Neural crest cell (in vitro differentiated cells): ENCODE measurements around the gene LCP2. TPM values are rescaled to one million over a fixed set of nuclear protein-coding genes. Genes with fewer than 3 reads are reported as not detected.

Source experiments
- DNase-seq: peaks from one replicate; pipeline ENCODE4 v3.0.0; 2021; ENCODE audit warnings: low read depth, mixed read lengths, low spot score
- H3K27ac Mint-ChIP-seq: one replicate; pipeline ENCODE4 v1.8.0; 2021; ENCODE audit warnings: mild to moderate bottlenecking, mixed read lengths; ENCODE audit not compliant: unreplicated experiment
- H3K27me3 Mint-ChIP-seq: 2 replicates; pipeline ENCODE4 v1.8.0; 2021; ENCODE audit warnings: low read depth, mild to moderate bottlenecking, mixed read lengths
- H3K36me3 Mint-ChIP-seq: 2 replicates; pipeline ENCODE4 v1.8.0; 2021; ENCODE audit warnings: low read depth, mild to moderate bottlenecking, mixed read lengths
- H3K4me1 Mint-ChIP-seq: 2 replicates; pipeline ENCODE4 v1.8.0; 2021; ENCODE audit warnings: mixed read lengths
- H3K4me3 Mint-ChIP-seq: one replicate; pipeline ENCODE4 v1.8.0; 2021; ENCODE audit warnings: mild to moderate bottlenecking, mixed read lengths
- H3K9me3 Mint-ChIP-seq: 2 replicates; pipeline ENCODE4 v1.8.0; 2021; ENCODE audit warnings: mixed read lengths
- CTCF ChIP-seq: fragments of 200-600 bp; sonication (generic); conservative IDR thresholded peaks from 2 replicates; pipeline ENCODE4 v1.5.0; 2021; ENCODE audit warnings: antibody characterized with exemption, mild to moderate bottlenecking
- total RNA-seq: library from RNA; stranded (reverse); gene quantifications from 2 replicates; pipeline ENCODE4 v1.2.1, GENCODE V29; 2021

LCP2 gene
- total RNA-seq, 1 donor from 2014 or later, result not detected

GRCh38 chr5:170294556-170294955 lies 3.0 kb downstream of the LCP2 start:
- Mint-ChIP-seq H3K27me3 (no peaks in the 10 kb centered on the region), H3K4me3 (no peak overlapping the region), H3K4me1 (peaks cover 7% of the 10 kb centered on the region), H3K36me3 (no peaks in the 10 kb centered on the region), H3K27ac (no peak overlapping the region), H3K9me3 (peaks cover 9% of the 10 kb centered on the region)
- DNase-seq, result no peak
- TF ChIP-seq CTCF, result no peak

- Mint-ChIP-seq H3K4me1 (peaks cover 7% of the 10 kb centered on the region), H3K27me3 (no peaks in the 10 kb centered on the region), H3K27ac (no peak overlapping the region), H3K9me3 (peaks cover 9% of the 10 kb centered on the region), H3K4me3 (no peak overlapping the region), H3K36me3 (no peaks in the 10 kb centered on the region)
- TF ChIP-seq CTCF, result no peak
- no peak for DNase-seq
Measured at GRCh38 chr5:170294057-170294456, 3.5 kb downstream of the LCP2 start.

- H3K4me3 Mint-ChIP-seq, result no peak overlapping the region
- no peaks in the 10 kb centered on the region for H3K27me3 Mint-ChIP-seq
- H3K27ac Mint-ChIP-seq, result no peak overlapping the region
- H3K36me3 Mint-ChIP-seq, result no peaks in the 10 kb centered on the region
- DNase-seq, result no peak
- peaks cover 7% of the 10 kb centered on the region for H3K4me1 Mint-ChIP-seq
- TF ChIP-seq CTCF, result no peak
- H3K9me3 Mint-ChIP-seq, result peaks cover 9% of the 10 kb centered on the region
Measured at GRCh38 chr5:170293273-170293672, 4.3 kb downstream of the LCP2 start.

- H3K27me3 Mint-ChIP-seq, result no peaks in the 10 kb centered on the region
- H3K36me3 Mint-ChIP-seq, result peaks cover under 1% of the 10 kb centered on the region
- H3K4me1 Mint-ChIP-seq, result peaks cover 7% of the 10 kb centered on the region
- H3K9me3 Mint-ChIP-seq, result peaks cover 10% of the 10 kb centered on the region
- H3K4me3 Mint-ChIP-seq, result no peak overlapping the region
- no peak for DNase-seq
- no peak for TF ChIP-seq CTCF
- no peak overlapping the region for H3K27ac Mint-ChIP-seq
Measured at GRCh38 chr5:170292179-170293104, 5.1 kb downstream of the LCP2 start.

GRCh38 chr5:170290498-170290897 lies 7.1 kb downstream of the LCP2 start:
- Mint-ChIP-seq H3K27ac (no peak overlapping the region), H3K27me3 (no peaks in the 10 kb centered on the region), H3K9me3 (peaks cover 13% of the 10 kb centered on the region), H3K36me3 (peaks cover 5% of the 10 kb centered on the region), H3K4me1 (peaks cover 11% of the 10 kb centered on the region), H3K4me3 (no peak overlapping the region)
- DNase-seq, result no peak
- TF ChIP-seq CTCF, result no peak
